ENCODE data around the gene HCK. TPM values are rescaled to one million over a fixed set of nuclear protein-coding genes. Genes with fewer than 3 reads are reported as not detected.

HCK gene
- total and polyA plus RNA-seq, 9 of the 15 experiments (the other 6 are each of a cell fraction or from before 2014, with no cell fraction given), result 0.09 to 0.51 (median 0.27) TPM; not detected in 6

DNA sequence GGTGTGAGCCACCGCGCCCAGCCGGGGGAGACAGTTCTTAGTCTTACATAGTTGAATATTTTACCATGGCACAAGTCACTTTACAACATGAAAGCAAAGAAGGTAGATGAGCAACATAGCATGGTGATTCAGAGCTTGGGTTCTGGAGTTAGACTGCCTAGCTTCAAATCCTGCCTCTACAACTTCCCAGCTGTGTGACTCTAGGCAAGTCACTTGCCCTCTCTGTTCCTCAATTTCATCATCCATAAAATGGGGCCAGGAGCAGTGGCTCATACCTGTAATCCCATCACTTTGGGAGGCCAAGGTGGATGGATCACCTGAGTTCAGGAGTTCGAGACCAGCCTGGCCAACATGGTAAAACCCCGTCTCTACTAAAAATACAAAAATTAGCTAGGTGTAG, 26.3 kb downstream of the HCK start:
- Histone ChIP-seq H3K9me3 (replicated peaks; ENCODE audit: control insufficient read depth, insufficient read depth, low read depth, low read length) (no peaks in the 10 kb centered on the region), H3K4me1 (replicated peaks in 1 of 2; ENCODE audit: control insufficient read depth in 2 of 2, insufficient read depth in 2 of 2, low read length in 2 of 2) (no peaks in the 10 kb centered on the region; a peak in 1 of 5 replicates), H3K4me3 (no peak overlapping the region), H3K9ac (ENCODE audit: insufficient read depth in 1 of 2, low read depth in 2 of 2, low read length in 2 of 2) (no peak overlapping the region), H3K9me1 (ENCODE audit: control insufficient read depth, insufficient read depth, low read length) (no peaks in the 10 kb centered on the region), H3K79me2 (ENCODE audit: control insufficient read depth, insufficient read depth, low read length) (no peaks in the 10 kb centered on the region), H3K4me2 (ENCODE audit: insufficient read depth, low read length) (no peak overlapping the region), H3K36me3 (ENCODE audit: control insufficient read depth, insufficient read depth, low read length) (no peaks in the 10 kb centered on the region), H3K27ac (ENCODE audit: extremely low read depth, low read depth, low read length) (no peak overlapping the region), H4K20me1 (replicated peaks; ENCODE audit: control insufficient read depth, insufficient read depth, low read length) (no peaks in the 10 kb centered on the region), H2AFZ (ENCODE audit: low read depth, low read length) (no peak overlapping the region), H3K27me3 (ENCODE audit: control insufficient read depth in 2 of 2, insufficient read depth in 2 of 2, low read length in 2 of 2) (peaks cover 33 to 46% of the 10 kb centered on the region in 2 experiments)
- BruUV-seq (replicated peaks), result no TSS peak
- ATAC-seq, result no peak
- POLR2A ChIA-PET, result interaction anchor here (0.6 kb wide), 1 partner anchor 37 kb away, joined by 3 read pairs; no protein-coding TSS in a partner anchor
- no peak for DNase-seq (ENCODE audit: extremely low read depth in 1 of 4, low spot score in 3 of 4)
- WGBS (ENCODE audit: insufficient coverage, low coverage, missing lambda C conversion rate), result 48% methylated on average over 5 of the region's 5 CpGs
- FAIRE-seq, result no peak
- CTCF ChIA-PET (ENCODE audit: low intra/inter-chr PET ratio), result no interaction called here
- intact Hi-C loops (cut with micrococcal nuclease), result no loop called here
- in situ Hi-C loops (cut with MboI), result no loop called here
- TF ChIP-seq RBM39 (optimal IDR thresholded peaks at IDR 0.05; ENCODE audit: low read depth, low read length), result no peak
- no peak for TF ChIP-seq SRSF9 (IDR thresholded peaks at IDR 0.05; ENCODE audit: borderline replicate concordance, low read depth, low read length)
- TF ChIP-seq LCOR (CRISPR knock-in tag; IDR thresholded peaks at IDR 0.05), result no peak
- no peak for TF ChIP-seq MBD2 (IDR thresholded peaks at IDR 0.05; ENCODE audit: borderline replicate concordance, low read depth)
- peak; percentile 74; the same call in 1 of the 2 replicates for TF ChIP-seq BCOR (IDR thresholded peaks at IDR 0.05)
- TF ChIP-seq NR2F6 (CRISPR knock-in tag; IDR thresholded peaks at IDR 0.05), result no peak
- no peak for TF ChIP-seq TFAP4 (CRISPR knock-in tag; IDR thresholded peaks at IDR 0.05; ENCODE audit: borderline replicate concordance)
- no peak for TF ChIP-seq TGIF2 (CRISPR knock-in tag; IDR thresholded peaks at IDR 0.05)
- TF ChIP-seq HDAC2 (IDR thresholded peaks at IDR 0.05), result 0 out of 2 replicates have a peak, but pooled peaks have one; percentile 48
- peak; percentile 43; a peak in 2 of 4 replicates for TF ChIP-seq KDM1A (IDR thresholded peaks at IDR 0.05)
- no peak for TF ChIP-seq ZSCAN29 (IDR thresholded peaks at IDR 0.05)
- TF ChIP-seq, protein P1, sequence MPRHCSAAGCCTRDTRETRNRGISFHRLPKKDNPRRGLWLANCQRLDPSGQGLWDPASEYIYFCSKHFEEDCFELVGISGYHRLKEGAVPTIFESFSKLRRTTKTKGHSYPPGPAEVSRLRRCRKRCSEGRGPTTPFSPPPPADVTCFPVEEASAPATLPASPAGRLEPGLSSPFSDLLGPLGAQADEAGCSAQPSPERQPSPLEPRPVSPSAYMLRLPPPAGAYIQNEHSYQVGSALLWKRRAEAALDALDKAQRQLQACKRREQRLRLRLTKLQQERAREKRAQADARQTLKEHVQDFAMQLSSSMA (CRISPR knock-in tag; IDR thresholded peaks at IDR 0.05), result no peak
- no peak for TF ChIP-seq ZNF121 (CRISPR knock-in tag; conservative IDR thresholded peaks at IDR 0.05)
- TF ChIP-seq ZNF212 (CRISPR knock-in tag; IDR thresholded peaks at IDR 0.05), result no peak
- TF ChIP-seq ZNF384 (IDR thresholded peaks at IDR 0.05; ENCODE audit: low read depth, low read length), result no peak
- TF ChIP-seq ZFP36 (IDR thresholded peaks at IDR 0.05; ENCODE audit: low read depth, low read length, partially characterized antibody), result peak; percentile 80
- no peak for TF ChIP-seq ASH1L (IDR thresholded peaks at IDR 0.05; ENCODE audit: borderline replicate concordance, low read depth, partially characterized antibody)
- no peak for TF ChIP-seq ZNF740 (CRISPR knock-in tag; IDR thresholded peaks at IDR 0.05)
- no peak for TF ChIP-seq ZNF740 (tag; IDR thresholded peaks at IDR 0.05)
- TF ChIP-seq, protein P2, sequence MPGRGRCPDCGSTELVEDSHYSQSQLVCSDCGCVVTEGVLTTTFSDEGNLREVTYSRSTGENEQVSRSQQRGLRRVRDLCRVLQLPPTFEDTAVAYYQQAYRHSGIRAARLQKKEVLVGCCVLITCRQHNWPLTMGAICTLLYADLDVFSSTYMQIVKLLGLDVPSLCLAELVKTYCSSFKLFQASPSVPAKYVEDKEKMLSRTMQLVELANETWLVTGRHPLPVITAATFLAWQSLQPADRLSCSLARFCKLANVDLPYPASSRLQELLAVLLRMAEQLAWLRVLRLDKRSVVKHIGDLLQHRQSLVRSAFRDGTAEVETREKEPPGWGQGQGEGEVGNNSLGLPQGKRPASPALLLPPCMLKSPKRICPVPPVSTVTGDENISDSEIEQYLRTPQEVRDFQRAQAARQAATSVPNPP (IDR thresholded peaks at IDR 0.05; ENCODE audit: borderline replicate concordance, insufficient read depth, insufficient read length), result no peak

All from K562 (cell line).